ENCODE data around the gene OSMR.

Gene OSMR

DNA sequence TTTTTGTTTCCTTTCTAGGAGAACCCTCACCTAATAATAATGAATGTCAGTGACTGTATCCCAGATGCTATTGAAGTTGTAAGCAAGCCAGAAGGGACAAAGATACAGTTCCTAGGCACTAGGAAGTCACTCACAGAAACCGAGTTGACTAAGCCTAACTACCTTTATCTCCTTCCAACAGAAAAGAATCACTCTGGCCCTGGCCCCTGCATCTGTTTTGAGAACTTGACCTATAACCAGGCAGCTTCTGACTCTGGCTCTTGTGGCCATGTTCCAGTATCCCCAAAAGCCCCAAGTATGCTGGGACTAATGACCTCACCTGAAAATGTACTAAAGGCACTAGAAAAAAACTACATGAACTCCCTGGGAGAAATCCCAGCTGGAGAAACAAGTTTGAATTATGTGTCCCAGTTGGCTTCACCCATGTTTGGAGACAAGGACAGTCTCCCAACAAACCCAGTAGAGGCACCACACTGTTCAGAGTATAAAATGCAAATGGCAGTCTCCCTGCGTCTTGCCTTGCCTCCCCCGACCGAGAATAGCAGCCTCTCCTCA lies 87.1 kb downstream of the OSMR start:
- DNase-seq, result no peak

DNA sequence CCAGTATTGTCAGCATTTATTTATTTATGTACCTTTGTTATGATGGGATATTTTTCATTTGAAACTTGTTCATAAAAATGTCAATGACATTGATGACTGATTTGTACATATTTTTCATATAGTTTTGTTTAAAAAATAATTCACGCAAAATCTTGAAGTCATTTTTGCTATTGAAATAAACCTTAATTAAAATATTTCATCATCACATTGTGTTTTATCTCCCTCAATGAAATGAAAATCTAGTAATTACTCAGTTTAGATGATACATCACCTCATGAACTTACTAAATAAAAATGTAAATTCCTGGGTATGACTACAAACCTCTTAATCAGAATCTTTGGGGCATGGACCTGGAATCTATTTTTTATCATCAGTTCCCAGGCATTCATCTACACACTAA lies 89.6 kb downstream of the OSMR start:
- no peak for DNase-seq

DNA sequence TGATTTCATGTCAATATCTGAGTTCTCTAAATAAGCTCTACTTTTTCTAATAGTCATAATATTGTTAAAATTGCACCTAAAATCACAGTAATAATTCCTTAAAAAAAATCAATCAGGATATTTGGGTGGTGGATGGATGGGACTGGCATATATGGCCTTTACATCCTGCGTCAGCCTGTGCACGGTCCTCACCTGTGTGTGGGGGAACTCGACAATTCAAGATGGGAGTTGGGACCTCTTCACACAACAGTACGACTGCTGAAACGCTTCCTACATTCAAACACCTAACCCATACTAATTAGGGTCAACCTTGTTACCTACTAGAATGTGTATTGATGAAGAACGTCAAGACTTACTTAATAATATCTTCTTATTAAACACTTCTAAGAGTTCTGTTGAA lies 90.5 kb downstream of the OSMR start:
- no peak for DNase-seq

DNA sequence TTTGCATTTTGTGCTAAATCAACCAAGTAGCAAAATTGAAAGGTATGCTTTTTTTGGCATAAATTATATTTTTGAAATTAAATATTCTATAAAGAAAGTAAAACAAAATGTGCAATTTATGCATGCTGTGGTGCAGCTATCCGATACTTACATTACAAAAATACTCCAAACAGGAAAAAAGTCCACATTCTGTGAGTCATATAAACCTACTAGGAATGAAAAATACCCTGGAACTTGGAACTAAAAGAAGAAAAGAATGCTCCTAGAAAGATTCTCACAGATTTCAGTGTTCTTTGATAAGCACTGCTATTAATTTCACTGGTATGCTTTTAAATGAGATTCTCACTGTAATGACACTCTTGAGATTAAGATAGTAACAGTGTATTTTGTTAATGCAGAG lies 92.6 kb downstream of the OSMR start:
- no peak for DNase-seq

DNA sequence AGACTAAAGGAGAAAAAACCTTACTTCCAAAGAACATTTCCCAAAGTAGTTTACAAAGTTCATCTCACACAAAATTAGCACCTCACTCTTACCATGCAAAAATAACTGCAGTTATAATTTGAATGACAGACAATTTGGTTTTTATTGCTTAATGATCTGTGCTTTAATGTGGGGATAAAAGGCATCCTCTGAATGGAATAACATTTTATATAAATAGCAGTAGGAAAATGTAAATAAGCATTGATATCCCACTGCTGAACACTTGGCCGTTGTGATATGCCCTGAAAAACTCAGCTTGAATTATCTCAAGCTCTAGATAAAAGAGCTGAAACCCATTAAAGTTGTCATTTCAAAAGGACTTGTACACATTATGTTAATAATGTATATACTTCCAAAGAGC lies 93.2 kb downstream of the OSMR start:
- DNase-seq, result no peak

DNA sequence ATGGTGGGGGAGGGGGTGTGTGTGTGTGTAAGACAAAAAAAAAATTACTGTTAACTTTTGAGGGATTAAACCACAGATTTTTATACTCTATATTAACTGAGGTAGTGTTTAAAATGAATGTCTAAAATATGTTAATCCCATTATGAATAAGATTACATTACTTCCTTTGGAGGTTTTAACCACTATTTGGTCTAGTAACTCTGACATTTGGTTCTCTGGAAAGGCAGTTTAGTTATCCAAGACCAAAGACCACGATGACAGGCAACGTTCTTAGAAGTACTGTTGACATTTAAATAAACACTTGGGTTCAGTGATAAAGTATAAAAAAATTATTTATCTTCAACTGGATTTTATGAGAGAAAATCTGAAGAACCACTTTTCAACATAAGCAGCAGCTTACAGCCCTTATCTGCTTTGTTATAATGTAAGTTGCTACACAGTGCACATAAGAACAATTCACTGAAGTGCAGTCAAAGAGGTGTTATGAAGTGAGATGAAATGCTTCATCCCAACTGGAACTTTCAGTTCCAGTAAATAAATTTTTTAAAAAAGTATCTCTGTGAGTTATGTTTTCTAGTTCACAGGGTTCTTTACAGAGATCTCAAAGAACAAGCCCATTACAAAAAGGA lies 94.5 kb downstream of the OSMR start:
- DNase-seq, result no peak

DNA sequence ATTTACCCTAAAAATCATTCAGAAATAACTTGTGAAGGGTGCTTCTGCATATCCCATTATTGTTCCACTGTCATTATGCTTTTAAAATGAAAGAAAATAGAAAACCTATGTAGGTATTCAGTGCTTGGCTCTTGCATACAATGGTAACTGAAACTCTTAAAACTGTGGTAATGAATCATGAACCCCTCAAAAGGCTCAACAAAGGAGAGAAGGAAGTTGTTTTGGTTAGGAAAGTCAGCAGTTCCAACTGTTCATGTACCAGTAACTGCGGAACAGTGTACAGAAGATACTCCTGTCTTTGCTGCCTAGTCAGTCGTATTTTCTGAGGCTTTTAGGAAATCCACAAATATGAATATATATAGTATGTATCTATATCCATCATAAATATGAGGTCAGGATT lies 96.1 kb downstream of the OSMR start:
- DNase-seq, result no peak

DNA sequence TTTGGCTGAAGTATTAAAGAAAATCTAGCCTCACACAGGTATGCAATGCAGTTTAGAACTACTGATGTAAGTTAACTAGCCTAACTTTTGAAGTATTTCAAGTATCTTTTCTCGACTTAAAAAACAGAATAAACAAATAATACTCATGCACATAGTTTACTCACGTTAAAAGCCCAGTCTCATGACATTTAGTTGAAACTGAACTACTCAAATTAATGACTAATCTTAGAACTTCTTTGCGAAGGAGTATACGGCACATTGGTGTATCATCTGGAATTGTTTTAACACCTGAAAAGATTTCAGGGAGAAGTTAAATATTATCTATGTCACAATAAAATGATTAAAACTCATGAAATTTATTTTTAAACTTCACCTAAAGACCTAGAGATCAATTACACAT lies 98.5 kb downstream of the OSMR start:
- DNase-seq, result no peak

DNA sequence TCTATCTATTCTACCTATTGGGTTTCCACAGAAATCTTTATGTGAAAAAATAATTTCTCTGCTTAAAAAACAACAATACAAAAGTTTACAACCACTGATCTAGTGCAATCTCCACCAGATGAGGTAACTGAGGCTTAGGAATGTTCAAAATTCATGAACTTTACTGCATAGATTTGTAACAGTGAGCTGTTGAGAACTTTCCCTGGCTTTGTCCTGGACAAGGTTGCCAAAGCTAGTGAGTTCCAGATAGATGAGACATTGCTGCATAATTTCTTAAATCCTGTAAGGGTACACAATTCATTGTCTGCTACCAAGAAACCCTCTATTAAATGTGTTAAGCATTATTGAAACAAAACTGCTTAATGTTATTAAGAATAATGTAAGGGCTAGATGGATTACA lies 102.7 kb downstream of the OSMR start:
- DNase-seq, result no peak

DNA sequence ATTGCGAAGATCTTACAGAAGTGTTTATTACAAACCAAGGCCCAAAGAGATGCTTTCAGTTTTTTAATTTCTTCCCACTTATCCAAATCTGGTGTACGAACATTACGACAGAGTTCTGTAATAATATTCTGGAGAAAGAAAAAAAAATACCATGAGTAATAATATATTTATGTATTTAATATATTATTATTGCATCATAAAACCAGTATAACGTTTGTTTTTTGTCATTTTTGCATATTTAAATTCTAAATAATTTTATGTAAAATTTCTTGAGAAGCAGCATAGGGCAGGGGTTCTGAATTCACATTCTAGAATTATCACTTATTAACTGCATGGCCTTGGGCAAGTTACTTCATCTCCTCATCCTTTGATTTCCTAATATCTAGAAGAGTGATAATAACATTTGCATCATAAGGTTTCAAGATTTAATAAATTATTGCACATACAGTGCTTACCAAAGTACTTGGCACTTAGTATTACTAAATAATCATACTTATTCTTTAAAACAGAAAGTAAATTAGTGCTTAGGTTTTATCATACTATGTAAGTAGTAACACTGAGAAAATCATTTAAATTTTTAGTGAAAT lies 107.7 kb downstream of the OSMR start:
- no peak for DNase-seq

DNA sequence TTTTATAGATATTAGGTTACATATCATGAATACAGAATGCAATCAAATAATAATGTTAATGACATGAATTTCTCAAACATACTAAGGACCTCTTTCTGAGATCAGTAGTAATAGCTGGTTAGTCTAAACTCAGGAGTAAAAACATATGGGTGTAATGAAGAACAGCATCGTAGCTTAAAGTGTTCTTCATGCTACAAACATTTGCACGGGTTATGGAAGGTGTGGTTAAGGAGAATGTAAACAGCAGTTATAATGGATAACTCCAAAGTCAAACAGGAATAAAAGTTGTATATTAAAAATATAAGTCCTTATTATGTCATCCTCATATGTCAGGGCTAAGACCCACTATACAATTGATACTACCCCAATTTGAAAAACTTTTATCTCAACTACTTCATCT lies 115.9 kb downstream of the OSMR start:
- no peak for DNase-seq

DNA sequence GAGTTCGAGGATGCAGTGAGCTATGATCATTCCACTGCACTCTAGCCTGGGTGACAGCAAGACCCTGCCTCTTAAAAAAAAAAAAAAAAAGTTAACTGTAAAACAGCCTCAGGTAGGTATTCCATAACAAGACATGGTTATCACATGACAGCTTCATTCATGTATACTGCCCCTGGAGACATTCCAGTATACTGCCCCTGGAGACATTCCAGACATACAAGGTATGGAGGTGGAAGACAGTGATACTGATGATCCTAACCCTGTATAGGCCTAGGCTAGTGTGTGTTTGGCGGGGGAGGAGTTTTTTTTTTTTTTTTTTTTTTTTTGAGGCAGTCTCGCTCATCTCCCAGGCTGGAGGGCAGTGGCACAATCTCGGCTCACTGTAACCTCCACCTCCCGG lies 122.9 kb downstream of the OSMR start:
- DNase-seq, result no peak

DNA sequence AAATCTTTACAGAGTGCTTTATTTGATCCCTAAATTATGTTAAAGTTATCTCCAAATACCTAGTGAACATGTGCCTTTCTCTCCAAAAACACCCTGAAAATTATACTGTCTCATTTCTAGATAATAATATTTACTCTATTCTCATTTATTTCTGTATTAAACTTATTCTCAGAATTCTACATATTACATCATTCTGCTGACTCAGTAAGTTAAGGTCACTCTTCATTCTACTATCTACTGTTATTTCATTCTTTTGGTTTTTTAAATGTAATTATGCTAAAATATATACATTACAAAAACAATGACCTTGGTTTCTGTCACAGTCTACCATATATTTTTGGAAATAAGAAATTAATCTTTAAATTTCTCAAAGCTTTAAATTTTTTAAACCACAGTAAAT lies 132.2 kb downstream of the OSMR start:
- no peak for DNase-seq

DNA sequence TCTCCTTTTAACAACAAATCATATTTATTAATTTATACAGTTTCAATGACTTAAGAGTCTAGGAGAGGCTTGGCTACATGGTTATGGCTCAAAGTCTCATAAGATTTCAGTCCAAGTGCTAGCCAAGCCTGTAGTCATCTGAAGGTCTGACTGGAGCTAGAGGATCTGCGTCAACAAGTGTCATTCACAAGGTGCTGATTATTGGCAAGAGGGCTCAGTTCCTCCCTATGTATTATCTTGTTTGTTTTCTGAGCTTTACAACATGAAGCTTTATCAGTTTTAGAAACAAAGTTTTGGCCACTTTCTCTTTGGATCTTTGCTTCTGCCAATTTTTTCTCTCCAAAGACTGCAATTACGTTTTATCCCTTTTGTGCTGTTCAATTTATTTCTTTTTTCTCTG lies 133.7 kb downstream of the OSMR start:
- no peak for DNase-seq
